Stimulated activated CD8-positive, alpha-beta memory T cell treated with anti-CD3 and anti-CD28 coated beads, Interleukin-2, amount 100 ng/mL, for 48 hours (primary cell): Measurements from ENCODE around the gene PLCL1.
"Not testable (repeated sequence)": the region's sequence is repeated elsewhere in the genome, so short reads cannot be mapped to it uniquely, and the experiment has no call there.

Source experiments
- DNase-seq, 2 donors: peaks; one replicate each; pipeline ENCODE4 v3.0.0-alpha.2; 2020; ENCODE audit warnings: low read depth in 2 of 2

PLCL1 gene

GRCh38 chr2:197810016-197810415 is 5.6 kb downstream of the PLCL1 start:
- no peak for DNase-seq

GRCh38 chr2:197810491-197810890 is 6.1 kb downstream of the PLCL1 start:
- DNase-seq = no peak

GRCh38 chr2:197813093-197813787 is 8.8 kb downstream of the PLCL1 start:
- no peak for DNase-seq

GRCh38 chr2:197814526-197814925 is 10.1 kb downstream of the PLCL1 start:
- no peak for DNase-seq

GRCh38 chr2:197821550-197822289 is 17.3 kb downstream of the PLCL1 start:
- no peak for DNase-seq

- DNase-seq = no peak
Observed at GRCh38 chr2:197822333-197822732, 17.9 kb downstream of the PLCL1 start.

- no peak for DNase-seq
Observed at GRCh38 chr2:197827618-197828017, 23.2 kb downstream of the PLCL1 start.

GRCh38 chr2:197828464-197829135 is 24.2 kb downstream of the PLCL1 start:
- no peak for DNase-seq

- not testable (repeated sequence) for DNase-seq
Observed at GRCh38 chr2:197834771-197835170, 30.4 kb downstream of the PLCL1 start.

GRCh38 chr2:197835293-197835692 is 30.9 kb downstream of the PLCL1 start:
- DNase-seq = no peak

- no peak for DNase-seq
Observed at GRCh38 chr2:197838036-197838435, 33.6 kb downstream of the PLCL1 start.

- DNase-seq = no peak
Observed at GRCh38 chr2:197838579-197838978, 34.2 kb downstream of the PLCL1 start.

- no peak for DNase-seq
Observed at GRCh38 chr2:197839327-197839726, 34.9 kb downstream of the PLCL1 start.

GRCh38 chr2:197839856-197840255 is 35.5 kb downstream of the PLCL1 start:
- DNase-seq = no peak

GRCh38 chr2:197846128-197846527 is 41.7 kb downstream of the PLCL1 start:
- DNase-seq = no peak

GRCh38 chr2:197846777-197847176 is 42.4 kb downstream of the PLCL1 start:
- no peak for DNase-seq

- no peak for DNase-seq
Observed at GRCh38 chr2:197847651-197848401, 43.4 kb downstream of the PLCL1 start.

GRCh38 chr2:197848602-197849001 is 44.2 kb downstream of the PLCL1 start:
- no peak for DNase-seq

GRCh38 chr2:197850882-197851450 is 46.6 kb downstream of the PLCL1 start:
- DNase-seq = no peak

GRCh38 chr2:197851451-197851850 is 47.1 kb downstream of the PLCL1 start:
- DNase-seq = no peak

GRCh38 chr2:197852108-197852507 is 47.7 kb downstream of the PLCL1 start:
- DNase-seq = no peak

- DNase-seq = no peak
Observed at GRCh38 chr2:197853549-197853948, 49.2 kb downstream of the PLCL1 start.
